NCI-H2227 (cell line): ENCODE data around the gene ANXA10.
"Not testable (repeated sequence)": the region's sequence is repeated elsewhere in the genome, so short reads cannot be mapped to it uniquely, and the experiment has no call there.

Experiments
- DNase-seq: peaks from one replicate; lab custom pipeline; 2025; ENCODE audit not compliant: unreplicated experiment; lab: John Stamatoyannopoulos, UW

The ANXA10 gene

DNA sequence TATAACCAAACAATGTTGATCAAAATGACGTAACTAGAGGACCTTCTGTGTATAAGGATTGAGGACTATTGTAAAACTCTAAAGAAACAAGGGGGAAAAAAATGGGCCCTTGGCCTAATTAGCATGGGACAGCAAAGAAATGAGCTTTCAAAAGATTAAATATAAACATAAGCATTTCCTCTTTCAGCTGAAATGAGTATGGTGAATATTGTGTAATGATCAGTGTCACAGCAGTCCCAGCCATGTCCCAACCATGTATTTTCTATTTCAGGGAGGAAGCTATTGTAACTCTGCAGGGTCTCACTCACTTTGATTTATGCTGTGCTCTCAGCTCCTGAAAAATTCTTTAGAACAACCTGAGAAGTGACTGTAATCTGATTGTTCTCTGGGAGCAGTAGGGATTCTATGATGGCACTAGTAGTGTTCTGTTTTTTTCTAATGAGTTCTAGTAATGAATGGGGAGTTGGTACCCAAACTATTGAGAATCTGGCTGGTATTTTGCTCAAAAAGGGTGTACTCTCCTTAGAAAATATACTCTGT, 25.8 kb downstream of the ANXA10 start:
- no peak for DNase-seq

GRCh38 chr4:168119100-168119499, 26.8 kb downstream of the ANXA10 start:
- DNase-seq, result no peak

DNA sequence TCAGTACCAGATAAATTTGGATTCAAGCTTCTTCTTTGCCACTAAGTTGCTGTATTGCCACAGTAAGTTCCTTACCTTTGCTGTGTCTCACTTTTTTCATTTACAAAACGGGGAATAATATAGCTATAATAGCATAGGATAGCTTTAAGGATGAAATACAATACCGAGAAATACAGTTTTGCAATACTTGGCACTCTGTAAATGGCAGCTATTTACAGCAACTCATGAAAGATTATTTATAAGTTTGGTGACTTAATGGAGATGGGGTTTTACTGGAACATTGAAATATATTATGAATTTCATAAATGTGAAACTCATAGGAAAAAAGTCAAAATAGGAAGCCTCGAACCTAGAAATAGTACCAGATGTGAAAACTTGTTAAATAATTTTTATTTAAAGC, 27.6 kb downstream of the ANXA10 start:
- no peak for DNase-seq

DNA sequence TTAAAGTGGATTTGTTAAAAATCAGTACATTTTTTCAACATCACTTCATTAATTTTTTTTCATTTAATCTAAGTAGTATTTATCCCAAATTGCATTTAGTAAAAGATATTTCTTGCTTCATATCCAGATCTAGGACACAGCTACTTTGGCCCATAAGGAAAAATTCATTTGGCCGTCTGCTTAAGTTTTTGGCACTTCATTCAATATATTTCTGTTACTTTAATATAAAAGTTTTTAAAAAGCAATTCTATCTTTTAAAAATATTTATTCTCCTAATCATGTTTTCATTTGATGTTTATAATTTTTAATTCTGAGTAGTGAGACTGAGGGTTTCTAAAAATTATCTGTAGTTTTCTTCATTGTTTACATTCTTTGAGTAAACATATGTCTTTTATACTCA, 28.5 kb downstream of the ANXA10 start:
- DNase-seq, result no peak

- DNase-seq, result no peak
These were observed 31.8 kb downstream of the ANXA10 start for GRCh38 chr4:168124008-168124641.

GRCh38 chr4:168126952-168127351, 34.6 kb downstream of the ANXA10 start:
- no peak for DNase-seq

- no peak for DNase-seq
These were observed 36.3 kb downstream of the ANXA10 start for GRCh38 chr4:168128601-168129000.

- DNase-seq, result no peak
These were observed 36.9 kb downstream of the ANXA10 start for GRCh38 chr4:168129046-168129772.

DNA sequence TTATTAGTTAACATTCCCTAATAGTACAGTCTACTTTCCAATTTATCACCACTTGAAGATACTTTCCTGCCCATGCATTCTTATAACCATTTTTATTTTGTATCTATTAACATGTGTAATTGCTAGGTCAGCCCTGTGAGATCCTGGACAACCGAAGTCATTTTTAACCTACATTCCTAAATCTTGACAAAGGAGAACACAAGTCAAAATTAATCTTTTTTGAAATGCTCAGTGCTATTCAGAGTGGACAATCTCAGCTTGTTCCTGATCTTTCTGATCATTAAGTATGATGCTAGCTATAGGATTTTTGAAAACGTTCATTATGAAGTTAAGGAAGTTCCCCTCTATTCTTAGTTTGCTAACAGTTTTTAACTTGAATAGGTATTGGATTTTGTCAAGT, 37.5 kb downstream of the ANXA10 start:
- DNase-seq, result no peak

- DNase-seq, result no peak
These were observed 38.9 kb downstream of the ANXA10 start for GRCh38 chr4:168131196-168131595.

DNA sequence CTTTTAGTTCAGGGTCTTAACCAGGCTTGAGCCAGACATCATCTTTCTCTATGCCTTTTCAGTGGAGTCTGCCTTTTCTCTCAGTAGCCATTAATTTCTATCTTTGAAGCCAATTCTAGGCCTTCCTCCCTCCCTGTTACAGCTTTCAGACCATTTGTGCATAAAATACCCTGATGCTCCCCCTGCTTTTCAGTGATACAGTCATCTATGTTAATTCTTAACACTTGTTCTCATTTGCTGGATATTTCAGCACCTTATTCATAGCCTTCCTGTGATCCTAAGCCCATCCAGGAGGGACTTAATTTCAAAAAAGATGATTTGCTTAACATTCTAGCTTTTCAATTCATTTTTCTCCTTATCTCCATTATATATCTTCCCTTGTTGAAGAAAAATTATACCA, 42.3 kb downstream of the ANXA10 start:
- DNase-seq, result no peak

GRCh38 chr4:168135860-168136259, 43.5 kb downstream of the ANXA10 start:
- not testable (repeated sequence) for DNase-seq

DNA sequence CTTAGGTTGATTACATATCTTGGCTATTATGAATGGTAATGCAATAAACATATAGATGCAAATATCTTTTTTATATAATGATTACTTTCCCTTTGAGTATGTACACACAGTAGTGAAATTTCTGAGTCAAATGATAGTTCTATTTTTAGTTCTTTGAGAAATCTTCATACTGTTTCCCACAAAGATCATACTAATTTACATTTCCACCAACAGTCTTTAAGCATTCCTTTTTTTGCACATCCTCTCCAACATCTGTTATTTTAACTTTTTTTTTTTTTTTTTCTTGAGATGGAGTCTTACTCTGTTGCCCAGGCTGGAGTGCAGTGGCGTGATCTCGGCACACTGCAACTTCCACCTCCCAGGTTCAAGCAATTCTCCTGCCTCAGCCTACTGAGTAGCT, 45.4 kb downstream of the ANXA10 start:
- DNase-seq, result not testable (repeated sequence)

GRCh38 chr4:168138143-168138542, 45.8 kb downstream of the ANXA10 start:
- DNase-seq, result no peak

DNA sequence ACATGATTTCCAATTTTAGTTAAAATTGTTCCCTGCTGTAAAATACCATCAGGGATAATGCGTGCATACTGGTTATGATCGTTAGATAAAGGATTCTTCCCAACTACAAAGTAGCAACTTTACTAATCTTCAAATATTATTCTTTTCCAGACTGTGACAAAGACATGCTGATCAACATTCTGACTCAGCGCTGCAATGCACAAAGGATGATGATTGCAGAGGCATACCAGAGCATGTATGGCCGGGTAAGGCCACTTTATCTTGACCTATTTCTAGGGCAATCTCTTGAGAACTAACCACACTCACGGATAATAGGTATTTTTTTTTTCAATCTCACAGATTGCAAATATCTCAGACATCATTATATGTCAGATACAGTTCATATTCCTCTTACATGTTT, 47.0 kb downstream of the ANXA10 start:
- no peak for DNase-seq

DNA sequence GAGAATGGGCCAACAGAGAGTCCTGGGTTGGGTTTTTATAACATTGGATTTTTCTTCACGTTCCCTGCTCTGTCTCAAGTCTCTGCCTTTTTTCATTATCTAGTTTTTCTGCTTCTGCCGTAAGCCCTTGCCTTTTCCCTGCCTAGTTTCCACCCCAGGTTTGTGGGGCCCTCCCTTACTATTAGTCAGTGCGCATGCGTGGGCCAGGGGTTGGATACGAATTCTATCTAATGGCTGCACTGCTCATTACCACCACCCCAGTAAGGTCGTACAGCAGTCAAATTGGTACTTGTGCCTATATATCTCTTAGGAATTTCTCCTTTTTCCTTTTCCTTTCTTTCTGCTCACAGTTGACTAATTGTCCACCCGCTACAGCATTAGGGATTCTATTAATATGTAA, 49.4 kb downstream of the ANXA10 start:
- no peak for DNase-seq

DNA sequence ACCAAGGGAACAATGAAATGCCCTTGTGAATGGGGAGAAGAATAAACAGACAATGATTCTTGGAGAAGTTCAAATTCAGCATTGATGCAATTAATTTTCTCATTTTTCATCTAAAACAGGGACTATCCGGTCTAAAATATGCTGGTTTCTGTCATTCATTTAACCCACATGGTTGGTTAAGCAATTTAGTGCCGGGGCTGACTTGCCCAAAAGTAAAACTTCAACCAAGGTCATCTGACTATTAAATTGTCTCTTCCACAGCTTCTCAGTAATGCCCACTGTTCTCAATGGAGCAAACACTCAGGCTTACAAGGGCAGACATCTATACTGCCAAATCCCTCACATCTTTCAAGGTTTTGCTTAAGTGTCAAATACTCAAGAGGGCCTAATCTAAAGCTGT, 51.3 kb downstream of the ANXA10 start:
- DNase-seq, result no peak

DNA sequence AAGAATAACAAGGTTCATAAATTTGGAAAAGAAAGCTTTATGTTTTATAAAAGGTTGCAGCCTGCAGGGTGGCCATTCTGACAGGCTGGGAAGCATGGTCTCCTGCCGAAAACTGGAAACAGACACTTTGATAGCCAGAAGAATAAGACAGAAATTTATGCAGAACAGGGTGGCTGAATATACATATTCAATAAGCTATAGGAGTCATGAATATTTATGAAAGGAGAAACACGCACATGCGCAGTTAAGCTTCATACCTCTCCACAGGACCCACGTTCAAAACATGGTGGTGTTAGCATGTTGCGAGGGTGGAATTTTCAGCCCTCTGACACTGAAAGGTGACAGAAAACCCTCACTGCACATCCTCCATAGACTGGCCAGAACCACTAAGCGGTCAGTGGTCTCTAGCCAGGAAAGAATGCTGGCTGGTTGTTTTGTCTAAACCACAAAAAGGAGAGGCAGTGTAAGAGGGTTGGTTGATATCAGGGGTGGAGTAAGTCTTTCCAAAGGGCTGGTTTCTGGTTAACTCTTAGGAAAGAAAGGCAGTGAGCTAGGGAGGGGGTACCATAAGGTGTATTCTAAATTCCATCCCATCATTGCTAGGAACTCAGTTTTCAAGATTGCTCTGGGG, 58.2 kb downstream of the ANXA10 start:
- DNase-seq, result no peak

DNA sequence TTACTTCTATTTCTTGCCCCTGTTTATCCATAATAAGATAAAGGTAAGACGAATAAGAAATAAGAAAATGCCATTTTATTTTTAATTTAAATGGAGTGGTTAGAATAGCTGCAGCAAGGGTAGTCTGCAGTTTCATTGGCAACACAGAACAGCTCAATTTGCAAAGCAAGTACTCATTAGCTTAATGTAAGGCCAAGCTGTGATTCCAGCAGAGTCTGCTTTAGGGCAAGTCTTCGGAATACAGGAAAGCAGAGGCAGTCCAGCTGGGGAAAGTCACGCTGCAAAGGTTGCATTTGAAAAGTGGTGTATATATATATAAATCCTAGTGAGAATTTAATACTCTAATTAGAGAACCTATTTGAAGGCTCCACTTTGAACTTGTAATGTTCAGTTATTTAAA, 59.0 kb downstream of the ANXA10 start:
- DNase-seq, result no peak

GRCh38 chr4:168152837-168153500, 60.6 kb downstream of the ANXA10 start:
- DNase-seq, result no peak

DNA sequence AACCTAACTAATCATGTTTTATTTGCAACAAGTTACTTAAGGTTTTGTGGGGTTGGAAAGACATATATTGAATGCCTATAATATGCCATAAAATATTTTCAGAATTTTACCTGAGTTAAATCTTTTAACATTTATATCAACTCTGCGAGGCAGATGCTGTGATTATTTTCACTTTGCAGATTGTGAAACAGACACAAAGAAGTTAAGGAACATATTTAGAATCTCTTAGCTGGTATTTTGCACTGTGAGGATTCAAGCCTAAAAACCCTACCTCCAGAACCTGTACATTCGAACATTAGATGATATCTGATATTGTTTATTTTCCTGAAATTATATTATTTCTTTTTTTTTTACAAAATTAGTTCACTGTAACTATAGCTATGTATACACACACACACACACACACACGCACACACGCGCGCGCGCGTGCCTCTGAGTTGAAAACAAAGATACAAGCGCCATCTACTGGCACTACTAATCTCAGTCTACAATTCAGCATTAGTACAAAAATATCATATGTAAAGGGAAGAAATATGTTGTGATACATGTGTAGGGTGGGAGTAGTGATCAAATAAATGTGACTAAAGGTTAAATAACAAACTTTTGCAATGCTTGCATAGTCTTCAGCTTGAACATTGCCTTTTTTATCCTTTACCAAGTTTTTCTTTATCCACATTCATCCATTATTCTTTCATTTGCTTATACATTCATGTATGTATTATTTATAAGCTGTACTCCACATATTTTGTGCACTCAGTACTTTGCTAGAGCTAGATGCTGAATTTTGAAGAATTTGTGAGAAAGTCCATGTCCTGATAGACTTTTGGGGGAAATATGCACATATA, 61.5 kb downstream of the ANXA10 start:
- DNase-seq, result peak; percentile 76
